GM18870 (cell line): ENCODE data around the gene SLC16A10.
"Not testable (repeated sequence)": the region's sequence is repeated elsewhere in the genome, so short reads cannot be mapped to it uniquely, and the experiment has no call there.

Experiments
- ATAC-seq: cut with Tn5 transposase; IDR thresholded peaks from one replicate; pipeline ENCODE4 v1.9.1; 2021; ENCODE audit warnings: moderate library complexity; ENCODE audit not compliant: unreplicated experiment

Gene SLC16A10

DNA sequence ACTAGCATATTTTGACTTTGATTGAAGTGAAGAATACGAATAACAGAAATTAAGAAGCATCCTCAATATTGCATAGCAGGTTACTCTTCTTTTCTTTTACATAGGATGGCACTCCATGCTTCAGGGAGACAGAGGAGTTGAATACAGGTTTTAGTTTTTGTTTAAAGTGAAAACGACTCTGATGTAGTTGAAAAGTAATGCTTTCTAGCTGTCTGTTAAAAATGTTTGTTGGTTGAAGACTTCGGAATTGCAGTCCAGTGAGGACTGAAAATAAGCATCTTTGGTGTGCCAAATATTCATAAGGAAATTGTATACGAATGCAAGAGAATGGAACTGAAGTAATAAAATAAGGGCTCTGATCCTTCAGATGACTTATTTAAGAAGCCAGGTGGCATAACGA lies 618 bp upstream of the SLC16A10 start:
- no peak for ATAC-seq

DNA sequence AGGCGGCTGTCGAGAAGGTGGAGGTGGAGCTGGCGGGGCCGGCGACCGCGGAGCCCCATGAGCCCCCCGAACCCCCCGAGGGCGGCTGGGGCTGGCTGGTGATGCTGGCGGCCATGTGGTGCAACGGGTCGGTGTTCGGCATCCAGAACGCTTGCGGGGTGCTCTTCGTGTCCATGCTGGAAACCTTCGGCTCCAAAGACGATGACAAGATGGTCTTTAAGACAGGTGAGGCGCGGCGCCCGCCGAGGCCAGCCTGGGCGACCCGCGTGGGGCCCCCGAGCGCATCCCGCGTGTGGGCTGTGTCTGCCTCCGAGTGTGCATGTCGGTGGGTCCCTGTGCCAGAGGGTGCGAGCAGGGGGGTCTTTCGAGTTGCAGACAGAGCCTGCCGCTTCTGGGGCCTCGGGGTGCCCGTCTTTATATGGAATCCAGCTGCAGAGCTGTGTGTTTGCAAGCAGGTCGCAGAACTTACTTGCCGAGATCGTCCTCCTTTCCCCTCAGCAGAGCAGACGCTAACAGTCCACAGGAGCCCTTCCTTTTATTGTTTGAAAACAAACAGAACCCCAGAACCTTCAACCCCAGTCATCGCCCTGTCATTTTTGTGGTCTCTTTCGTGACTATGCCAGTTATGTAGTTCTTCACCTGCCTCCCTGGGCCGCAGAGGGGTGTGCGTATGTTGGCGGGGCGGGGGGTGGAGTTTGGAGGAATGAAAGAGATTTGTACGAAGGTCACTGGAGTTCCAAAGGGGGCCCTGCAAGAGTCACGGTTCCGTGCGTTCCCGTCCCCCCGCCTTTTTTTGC lies 766 bp downstream of the SLC16A10 start:
- ATAC-seq, result peak; percentile 19

DNA sequence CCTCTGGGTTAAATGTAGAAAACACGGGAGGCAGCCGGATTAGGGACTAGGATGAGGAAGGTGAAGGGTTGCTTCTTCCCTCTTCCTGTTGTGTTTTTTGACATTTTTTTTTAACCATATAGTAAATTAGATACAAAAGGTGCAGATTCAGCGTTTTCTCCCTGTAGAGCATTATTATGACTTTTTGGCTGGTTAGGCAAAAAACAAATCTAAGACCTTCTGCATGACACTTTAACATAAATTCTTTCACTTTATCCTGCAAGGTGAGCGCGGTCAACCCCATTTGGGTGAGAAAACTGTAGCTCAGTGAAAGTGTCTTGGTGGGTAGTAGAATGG lies 1.3 kb downstream of the SLC16A10 start:
- no peak for ATAC-seq

- ATAC-seq, result no peak
Observed at GRCh38 chr6:111090766-111091165, 3.5 kb downstream of the SLC16A10 start.

GRCh38 chr6:111091987-111092386 lies 4.7 kb downstream of the SLC16A10 start:
- no peak for ATAC-seq

DNA sequence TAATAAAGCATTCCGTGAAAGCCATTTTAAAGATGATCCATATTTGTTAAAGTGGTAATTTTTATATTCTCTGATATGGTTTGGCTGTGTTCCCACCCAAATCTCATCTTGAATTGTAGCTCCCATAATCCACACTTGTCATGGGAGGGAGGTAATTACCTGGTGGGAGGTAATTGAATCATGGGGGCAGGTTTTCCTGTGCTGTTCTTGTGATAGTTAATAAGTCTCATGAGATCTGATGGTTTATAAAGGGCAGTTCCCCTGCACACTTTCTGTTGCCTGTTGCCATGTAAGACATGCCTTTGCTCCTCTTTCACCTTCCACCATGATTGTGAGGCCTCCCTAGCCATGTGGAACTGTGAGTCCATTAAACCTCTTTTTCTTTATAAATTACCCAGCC lies 8.2 kb downstream of the SLC16A10 start:
- ATAC-seq, result not testable (repeated sequence)

DNA sequence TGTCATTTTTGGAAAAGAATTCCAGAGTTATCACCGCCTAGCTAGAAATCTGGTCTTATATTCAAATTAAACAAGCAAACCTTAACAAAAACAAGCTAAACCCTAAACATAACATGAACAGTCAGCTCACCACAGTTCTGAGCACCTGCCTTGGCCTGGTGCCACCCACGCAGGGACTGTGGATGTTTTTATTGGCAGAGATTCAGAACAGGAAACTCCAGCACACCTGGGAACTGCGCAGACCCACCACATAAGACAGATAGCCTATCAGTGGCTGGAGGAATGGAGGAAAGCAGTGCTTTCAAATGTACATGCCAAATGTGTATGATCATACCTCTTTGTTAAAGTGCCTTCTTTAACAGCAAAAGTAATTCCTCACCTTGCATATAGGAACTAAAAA lies 8.9 kb downstream of the SLC16A10 start:
- ATAC-seq, result no peak

- ATAC-seq, result no peak
Observed at GRCh38 chr6:111098597-111098996, 11.3 kb downstream of the SLC16A10 start.

DNA sequence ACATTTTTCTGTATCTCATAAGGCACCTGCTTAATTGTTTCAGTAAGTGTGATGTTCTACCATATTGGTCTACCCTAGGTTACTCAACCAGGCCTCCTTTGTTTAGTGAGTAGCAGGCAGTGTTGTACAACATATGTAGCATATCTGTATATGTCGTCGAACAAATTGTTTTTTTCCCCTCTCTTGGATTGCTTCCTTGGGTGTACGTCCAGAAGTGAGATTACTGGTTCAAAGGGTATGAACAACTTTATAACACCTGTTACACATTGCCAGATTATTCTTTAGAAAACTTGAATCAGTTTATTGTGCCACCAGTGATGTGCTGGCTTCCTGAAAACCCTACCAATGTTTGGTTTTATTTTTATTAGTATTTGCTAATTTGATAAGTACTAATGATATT lies 14.7 kb downstream of the SLC16A10 start:
- no peak for ATAC-seq

DNA sequence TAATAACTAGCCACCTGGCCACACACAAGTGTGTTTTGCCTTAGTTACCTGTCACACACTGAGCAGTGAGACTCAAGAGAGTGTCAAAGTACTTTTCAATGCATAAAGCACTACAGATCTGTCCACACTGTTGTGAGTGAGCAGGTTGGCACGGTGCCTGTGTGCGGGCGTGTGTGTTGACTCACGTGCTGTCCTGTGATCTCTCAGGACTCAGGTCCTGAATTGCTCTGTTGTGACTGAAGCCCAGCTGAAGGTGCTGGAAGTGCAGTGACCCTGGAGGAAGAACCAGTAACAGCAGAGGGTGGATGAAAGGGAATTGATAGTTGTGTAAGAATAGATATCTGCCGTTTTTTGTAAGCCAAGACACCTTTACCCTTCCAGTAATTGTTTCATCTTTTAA lies 18.3 kb downstream of the SLC16A10 start:
- ATAC-seq, result no peak

DNA sequence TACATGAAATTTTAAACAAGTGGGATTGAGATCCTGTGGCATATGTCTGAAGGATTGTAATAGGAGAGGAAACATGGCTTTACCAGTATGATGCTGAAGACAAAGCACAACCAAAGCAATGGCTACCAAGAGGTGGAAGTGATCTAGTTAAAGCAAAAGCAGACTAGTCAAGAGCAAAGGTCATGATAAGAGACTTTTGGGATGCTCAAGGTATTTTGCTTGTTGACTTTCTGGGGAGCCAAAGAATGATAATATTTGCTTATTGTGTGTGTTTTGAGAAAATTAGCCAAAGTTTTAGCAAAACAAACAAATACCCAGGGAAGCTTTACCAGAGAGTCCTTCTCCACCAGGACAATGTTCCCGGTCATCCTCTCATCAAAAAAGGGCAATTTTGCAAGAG lies 20.3 kb downstream of the SLC16A10 start:
- no peak for ATAC-seq

DNA sequence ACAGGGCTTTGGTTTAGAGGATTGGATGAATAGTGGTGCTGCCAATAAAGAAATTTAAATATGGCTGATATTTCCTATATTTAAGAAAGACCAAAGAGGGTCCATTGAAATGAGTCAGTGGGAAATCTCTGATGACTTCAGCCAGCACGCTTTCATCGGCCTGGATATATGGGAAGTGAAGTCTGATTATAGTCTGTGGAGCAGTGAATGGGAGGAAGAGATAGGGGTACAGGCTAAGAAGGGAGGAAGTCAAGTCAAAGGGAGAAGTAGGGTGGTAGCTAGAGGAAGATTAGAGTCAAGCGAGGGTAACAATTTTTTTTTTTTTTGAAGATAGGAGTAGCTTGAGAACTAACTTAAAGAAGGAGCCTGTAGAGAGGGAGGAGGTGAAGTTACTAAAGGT lies 22.7 kb downstream of the SLC16A10 start:
- ATAC-seq, result no peak

DNA sequence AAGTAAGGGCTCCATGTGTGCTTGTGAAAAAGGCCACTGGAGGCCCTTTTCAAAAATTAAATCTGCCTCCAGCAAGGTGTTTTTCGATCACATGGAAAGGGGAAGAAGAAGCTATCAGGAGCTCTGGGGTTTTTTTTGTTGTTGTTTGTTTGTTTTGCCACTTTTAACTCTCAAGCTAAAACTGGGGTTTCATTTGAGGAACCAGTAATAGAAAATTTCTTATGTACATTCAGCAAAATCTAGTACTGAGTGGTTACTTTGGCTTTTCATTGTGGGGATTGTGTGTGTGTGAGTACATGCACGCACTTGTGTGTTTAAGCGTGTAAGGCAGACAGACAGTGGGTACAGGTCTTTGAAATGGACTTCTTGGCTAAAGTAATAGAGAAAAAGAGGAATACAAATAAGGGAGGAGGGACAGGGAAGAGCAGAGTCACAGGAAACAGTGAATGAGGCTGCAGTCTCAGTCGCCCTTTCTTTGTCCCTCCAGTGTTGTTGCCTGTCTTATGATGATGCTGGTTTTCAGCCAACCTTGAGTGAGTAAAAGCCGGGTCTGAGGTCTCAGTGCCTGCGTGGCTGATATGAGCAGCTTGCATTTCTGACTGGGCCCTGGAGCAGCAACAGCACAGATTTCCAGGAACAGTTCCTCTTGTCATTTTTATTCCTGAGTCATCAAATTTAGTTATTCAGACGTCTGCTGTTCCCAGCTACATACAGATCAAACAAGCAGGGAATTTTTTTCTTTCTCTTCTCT lies 26.2 kb downstream of the SLC16A10 start:
- no peak for ATAC-seq

DNA sequence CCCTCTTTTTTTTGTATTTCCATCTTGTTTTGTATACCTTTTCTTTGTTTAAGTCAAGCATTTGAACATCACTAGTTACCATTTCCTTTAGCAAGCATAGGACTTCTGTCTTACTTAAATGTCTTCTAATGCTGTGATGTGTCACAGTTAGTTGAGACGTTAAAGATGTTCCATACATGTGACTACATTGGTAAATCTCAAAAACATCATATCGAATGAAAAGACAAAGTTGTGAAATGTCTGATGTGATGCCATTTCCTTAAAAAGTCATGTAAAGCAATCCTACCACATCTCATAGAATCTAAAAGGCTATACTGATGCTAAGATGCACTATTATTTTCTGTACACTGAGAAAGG lies 26.8 kb downstream of the SLC16A10 start:
- no peak for ATAC-seq

DNA sequence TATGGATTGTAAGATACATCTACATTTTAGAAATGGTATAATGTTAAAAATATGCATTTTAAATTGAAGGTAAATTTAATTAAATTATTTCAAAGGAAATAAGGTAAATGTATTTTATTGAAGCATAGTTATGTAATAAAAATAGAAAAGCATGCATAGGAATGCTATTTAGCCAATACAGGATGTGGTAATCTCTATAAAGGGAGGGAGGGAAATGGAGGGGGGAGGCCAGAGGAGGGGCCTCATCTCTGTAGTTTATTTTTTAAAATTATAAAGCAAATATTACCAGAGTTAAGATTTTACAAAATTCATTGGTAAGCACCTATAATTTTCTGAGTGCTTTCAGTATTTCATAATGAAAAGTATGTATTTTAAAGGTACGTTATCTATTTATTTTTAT lies 27.2 kb downstream of the SLC16A10 start:
- no peak for ATAC-seq

GRCh38 chr6:111118826-111119225 lies 31.5 kb downstream of the SLC16A10 start:
- ATAC-seq, result no peak

DNA sequence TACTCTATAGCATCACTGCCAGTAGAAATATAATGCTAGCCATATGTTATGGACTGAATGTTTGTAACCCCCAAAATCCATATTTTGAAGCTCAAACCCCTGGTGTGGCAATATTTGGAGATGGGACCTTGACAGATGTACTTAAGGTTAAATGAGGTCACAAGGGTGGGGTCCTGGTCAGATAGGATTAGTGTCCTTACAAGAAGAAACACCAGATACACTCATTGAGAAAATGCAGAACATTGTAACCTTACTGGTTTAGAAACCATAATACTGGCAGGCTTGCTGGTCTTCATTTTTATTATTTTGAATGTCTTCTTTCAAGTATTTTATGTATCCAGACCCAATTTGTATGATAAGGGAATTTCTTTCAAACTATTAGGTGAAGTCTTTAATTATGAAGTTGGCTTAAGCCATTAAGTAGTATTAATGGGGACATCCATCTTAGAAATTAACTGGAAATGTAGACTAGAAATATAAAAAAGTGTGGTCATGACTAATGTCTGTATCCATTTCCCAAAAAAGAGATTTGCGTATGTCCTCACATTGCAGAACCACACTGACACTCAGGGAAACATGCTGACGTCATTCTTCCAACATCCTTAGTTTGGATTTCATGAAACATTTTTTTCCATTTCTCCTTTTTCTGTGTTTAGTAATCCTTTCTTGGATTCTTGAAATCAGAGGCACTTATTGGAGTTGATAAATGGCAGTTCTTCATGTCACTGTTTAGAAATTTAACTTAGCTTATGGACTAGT lies 32.4 kb downstream of the SLC16A10 start:
- no peak for ATAC-seq

DNA sequence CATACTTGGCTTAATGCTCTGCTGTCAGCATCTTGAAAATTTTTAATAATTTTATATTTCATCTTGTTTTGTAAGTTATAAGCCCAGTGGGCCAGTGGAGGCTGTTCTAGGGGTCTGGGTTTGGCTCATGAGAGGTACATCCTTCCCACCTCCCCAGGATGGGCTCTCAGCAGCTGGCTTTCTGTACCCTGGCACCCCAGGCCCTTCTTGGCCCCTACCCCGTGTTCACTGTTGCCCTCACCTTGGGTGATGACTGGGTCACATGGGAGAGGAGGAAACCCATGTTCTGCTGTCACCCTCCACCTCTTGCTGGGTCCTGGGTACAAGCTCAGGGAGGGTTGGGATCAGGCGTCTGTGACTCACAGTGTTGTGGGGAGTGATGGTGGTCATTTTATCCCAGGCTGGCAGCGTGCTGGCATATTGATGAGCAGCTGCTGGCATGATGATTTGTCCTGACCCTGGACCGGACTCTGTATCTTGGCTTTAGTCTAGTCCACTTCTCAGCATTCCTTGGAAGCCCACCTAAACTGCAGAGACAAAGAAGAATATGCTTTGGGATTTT lies 34.6 kb downstream of the SLC16A10 start:
- no peak for ATAC-seq

DNA sequence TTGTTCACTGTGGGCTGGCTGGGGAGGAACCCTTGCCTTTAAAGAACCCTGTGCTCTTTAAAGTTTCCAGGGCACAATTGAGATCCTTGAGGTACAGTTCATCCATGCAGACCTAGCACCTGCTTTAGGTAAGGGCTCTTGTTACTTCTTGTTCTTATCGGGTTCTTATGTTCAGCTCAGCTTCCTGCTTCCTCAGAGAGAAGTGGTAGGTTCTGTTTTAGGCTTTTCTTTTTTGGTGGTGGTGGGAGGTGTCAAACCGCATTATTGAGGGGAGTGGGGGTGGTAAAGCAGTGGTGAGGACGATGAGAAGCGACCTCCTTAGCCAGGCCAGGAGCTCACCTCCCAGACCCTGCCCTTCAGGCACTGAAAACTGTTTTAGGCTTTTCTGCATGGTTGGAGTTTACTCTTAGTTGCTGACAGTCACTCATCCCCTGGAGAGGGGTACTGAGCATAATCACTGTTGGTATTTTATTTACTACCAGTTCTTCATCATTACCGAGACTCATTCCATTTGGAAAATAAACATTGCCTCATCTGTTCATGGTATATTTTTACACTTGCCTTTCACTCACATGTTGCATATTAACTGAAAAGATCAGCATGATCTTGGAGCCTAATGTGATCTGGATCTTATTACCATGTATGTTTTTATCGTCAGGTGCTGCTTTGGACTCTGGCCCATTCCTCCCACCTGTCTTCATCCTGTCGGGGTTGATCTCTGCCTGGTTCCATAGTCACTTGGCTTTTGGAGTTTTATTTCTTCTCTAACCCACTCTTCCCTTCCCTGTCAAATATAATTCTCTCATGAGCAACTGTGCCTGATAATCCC lies 35.4 kb downstream of the SLC16A10 start:
- no peak for ATAC-seq

- no peak for ATAC-seq
Observed at GRCh38 chr6:111124406-111124805, 37.1 kb downstream of the SLC16A10 start.

DNA sequence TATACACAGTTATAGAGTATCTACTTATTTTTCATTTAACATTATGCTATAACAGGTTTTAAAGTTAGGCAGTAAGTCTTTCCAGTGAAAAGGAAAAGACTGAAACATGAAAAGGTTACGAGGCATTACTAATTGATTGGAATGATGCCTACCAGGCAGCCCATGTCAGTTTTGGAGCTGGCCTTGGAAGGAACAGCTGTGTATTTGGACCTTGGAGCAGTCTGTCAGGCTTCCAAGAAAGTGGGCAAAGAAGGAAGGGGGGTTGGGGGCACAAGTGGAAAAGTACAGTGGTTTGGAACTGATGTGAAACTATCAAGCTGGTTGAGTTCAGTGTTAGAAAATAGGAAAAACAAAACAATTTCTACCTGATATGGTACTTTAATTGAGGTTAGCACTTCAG lies 41.7 kb downstream of the SLC16A10 start:
- ATAC-seq, result no peak
